Kidney tubule cell (primary cell): ENCODE measurements around the gene RIMBP2.
"Not testable (repeated sequence)": the region's sequence is repeated elsewhere in the genome, so short reads cannot be mapped to it uniquely, and the experiment has no call there.

ENCODE experiments used
- DNase-seq: peaks from one replicate; pipeline ENCODE4 v3.0.0-alpha.2; 2018; ENCODE audit warnings: low spot score

Gene RIMBP2, protein sequence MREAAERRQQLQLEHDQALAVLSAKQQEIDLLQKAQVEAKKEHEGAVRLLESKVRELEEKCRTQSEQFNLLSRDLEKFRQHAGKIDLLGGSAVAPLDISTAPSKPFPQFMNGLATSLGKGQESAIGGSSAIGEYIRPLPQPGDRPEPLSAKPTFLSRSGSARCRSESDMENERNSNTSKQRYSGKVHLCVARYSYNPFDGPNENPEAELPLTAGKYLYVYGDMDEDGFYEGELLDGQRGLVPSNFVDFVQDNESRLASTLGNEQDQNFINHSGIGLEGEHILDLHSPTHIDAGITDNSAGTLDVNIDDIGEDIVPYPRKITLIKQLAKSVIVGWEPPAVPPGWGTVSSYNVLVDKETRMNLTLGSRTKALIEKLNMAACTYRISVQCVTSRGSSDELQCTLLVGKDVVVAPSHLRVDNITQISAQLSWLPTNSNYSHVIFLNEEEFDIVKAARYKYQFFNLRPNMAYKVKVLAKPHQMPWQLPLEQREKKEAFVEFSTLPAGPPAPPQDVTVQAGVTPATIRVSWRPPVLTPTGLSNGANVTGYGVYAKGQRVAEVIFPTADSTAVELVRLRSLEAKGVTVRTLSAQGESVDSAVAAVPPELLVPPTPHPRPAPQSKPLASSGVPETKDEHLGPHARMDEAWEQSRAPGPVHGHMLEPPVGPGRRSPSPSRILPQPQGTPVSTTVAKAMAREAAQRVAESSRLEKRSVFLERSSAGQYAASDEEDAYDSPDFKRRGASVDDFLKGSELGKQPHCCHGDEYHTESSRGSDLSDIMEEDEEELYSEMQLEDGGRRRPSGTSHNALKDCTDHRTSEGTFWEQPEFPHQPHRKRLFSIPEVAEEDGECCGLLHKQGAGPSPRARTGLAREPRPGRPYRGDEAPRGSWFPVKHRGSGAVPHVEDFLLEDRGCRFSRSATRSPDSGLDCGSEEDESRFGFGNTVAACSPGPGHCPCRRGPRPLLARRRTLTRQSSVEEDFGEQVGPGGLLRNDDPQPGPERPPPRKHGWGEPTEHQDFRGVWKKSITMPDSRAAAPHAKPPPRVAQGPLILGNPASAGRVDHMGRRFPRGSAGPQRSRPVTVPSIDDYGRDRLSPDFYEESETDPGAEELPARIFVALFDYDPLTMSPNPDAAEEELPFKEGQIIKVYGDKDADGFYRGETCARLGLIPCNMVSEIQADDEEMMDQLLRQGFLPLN (N-terminal part only)

DNA sequence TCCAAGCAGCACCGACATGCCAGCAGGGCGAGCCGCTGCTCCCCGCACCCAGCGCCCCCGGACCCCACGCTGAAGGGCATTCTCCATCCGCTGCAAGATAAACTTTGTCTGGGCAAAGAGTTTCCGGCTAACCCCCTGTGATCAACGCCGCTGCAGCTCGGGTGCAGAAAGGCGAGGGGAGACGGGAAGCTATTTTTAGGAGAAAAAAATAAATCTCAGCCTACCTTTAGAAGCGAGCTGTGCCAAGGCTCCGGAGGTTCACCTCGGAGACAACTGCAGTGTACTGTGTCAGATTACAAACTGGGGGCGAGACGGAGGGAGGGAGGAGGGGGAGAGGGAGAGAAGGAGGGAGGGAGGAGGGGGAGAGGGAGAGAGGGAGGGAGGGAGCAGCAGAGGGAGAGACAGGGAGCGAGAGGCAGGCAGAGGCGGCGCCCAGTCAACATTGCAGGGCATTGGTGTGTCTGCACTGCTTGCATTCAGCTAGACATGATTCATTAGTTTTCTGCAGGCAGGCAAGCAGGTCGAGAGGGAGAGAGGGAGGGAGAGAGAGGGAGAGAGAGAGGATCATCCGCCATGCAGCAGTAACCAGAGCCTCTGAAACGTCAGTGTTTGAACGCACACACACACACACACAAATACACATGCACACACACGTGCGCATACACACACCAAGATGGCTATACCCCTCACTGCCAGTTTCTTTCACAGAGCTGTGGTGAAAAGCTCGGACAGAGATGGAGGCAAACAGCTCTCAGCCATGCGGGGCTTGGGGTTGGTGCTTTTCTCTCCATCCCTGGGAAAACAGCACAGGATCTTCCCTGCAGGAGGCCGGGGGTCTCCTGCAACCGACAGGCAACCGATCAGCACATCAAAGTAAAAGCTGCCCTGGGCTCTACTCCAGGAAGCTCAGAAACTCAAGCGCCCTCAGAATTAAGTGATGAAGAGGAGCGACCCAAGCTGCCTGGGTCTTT, at the start of gene RIMBP2:
TSS of gene RIMBP2 (minus strand) at position 302 of the 971 bp plus-strand sequence. CDS start 237,286 bp downstream, outside the sequence.
- DNase-seq, result peak; percentile 70

DNA sequence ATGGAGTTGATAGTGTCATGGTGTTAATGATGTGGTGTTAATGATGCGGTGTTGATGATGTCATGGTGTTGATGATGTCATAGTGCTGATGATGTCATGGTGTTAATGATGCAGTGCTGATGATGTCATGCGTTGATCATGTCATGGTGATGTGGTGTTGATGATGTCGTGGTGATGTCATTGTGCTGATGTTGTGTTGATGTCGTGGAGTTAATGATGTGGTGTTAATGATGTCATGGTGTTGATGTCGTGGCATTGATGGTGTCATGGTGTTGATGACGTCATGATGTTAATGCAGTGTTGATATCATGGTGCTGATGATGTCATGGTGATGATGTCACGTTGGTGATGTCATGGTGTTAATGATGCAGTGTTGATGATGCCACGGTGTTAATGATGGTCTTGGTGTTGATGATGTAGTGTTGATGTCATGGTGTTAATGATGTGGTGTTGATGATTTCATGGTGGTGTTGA, 49.1 kb upstream of the RIMBP2 start:
- peak; percentile 8 for DNase-seq

DNA sequence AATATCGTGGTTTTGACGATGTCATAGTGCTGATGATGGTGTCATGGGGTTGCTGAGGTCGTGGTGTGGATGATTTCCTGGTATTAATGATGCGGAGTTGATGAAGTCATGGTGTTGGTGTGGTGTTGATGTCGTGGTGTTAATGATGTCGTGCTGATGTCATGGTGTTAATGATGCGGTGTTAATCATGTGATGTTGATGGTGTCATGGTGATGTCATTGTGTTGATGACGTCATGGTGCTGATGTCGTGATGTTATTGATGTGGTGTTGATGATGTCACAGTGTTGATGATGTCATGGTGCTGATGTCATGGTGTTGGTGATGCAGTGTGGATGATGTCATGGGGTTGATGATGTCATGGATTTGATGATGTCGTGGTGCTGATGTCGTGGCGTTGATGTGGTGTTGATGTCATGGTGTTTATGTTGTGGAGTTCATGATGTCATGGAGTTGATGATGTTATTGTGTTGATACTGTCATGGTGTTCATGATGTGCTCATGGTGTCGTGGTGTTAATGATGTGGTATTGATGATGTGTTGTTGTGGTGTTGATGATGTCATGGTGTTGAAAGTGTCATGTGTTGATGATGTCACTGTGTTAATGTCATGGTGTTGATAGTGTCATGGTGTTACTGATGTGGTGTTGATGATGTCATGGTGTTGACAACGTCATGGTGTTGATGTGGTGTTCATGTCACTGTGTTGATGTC, 48.5 kb upstream of the RIMBP2 start:
- peak; percentile 15 for DNase-seq

DNA sequence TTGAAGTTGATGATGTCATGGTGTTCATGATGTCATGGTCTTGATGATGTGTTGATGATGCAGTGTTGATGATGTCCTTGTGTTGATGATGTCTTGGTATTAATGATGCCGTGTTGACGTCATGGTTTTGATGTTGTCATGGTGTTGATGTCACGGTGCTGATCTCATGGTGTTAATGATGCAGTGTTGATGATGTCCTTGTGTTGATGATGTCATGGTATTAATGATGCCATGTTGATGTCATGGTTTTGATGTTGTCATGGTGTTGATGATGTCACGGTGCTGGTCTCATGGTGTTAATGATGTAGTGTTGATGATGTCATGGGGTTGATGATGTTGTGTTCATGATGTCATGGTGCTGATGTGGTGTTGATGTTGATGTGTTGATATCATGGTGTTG, 48.0 kb upstream of the RIMBP2 start:
- no peak for DNase-seq

DNA sequence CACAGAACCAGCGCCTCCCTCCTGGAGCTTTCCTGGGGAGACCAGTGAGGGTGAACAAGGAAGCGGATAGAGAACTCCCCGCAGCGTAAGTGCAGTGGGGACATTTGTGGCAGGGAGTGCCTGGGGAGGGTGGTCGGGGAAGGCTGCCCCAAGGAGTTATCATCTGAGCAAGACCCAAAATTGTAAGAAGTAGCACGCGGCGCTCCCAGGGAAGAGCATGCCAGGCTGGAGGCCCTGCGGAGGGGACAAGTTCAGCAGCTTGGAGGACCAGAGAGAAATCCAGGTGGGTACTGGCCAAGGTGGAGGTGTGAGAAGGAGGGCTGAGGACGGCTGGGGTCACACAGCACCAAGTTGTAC, 46.2 kb upstream of the RIMBP2 start:
- no peak for DNase-seq

DNA sequence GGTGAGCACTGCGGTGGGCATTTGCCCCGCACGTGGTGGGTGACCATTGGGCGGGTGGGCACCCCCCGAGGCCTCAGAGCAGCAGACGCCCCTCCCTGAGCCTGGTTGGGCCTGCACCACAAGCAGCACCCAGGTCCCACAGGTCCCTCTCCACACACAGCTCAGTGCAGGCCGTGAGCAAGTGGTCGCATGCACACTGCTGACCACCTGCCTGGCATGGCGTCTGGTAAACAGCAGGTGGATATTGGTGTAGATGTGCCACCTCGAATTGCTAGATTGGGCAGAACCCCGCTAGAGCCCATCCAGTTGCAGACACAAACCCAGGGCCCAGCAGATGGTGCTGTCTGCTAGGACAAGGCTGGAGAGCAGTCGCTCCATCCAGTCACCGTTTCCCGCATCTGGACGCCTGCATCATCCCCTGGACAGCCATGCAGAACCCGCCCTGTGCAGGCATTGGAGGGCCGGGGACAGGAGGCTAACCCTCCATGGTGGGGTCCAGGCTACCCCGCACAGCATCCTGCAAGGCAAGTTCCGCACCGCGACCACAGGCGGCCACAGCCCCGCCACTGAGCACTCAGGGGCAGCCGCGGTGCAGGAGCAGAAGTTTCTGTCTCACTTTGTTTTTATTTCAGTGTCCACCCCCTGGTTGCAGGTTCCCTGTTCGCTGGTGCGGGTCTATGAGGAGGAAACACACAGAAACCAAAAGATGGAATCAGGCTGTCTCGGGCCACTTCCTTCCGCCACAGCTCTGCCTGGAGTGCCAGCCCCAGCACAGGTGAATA, 45.6 kb upstream of the RIMBP2 start:
- DNase-seq, result peak; percentile 78

DNA sequence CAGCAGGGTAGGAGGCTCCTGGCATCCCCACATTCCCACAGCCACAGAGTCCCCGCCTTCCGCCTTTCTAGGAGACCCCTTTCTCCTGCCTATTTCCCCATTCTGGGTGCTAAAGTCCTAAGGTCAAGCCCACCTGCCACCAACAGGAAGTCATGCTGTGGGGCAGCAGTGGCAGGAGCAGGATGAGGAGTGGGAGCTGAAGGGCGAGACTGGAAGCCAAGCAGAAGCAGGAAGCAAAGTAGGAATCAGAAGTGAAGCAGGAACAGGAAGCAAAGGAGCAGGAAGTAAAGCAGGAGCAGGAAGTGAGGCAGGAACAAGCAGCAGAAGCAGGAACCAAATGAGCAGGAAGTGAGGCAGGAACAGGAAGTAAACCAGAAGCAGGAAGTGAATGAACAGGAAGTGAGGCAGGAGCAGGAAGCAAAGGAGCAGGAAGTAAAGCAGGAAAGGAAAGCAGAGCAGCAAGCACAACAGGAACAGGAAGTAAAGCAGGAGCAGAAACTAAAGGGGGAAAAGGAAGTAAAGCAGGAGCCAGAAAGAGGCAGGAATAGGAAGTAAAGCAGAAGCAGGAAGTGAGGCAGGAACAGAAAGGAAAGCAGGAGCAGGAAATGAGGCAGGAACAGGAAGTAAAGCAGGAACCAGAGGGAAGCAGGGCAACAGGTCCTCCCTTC, 38.3 kb upstream of the RIMBP2 start:
- no peak for DNase-seq

DNA sequence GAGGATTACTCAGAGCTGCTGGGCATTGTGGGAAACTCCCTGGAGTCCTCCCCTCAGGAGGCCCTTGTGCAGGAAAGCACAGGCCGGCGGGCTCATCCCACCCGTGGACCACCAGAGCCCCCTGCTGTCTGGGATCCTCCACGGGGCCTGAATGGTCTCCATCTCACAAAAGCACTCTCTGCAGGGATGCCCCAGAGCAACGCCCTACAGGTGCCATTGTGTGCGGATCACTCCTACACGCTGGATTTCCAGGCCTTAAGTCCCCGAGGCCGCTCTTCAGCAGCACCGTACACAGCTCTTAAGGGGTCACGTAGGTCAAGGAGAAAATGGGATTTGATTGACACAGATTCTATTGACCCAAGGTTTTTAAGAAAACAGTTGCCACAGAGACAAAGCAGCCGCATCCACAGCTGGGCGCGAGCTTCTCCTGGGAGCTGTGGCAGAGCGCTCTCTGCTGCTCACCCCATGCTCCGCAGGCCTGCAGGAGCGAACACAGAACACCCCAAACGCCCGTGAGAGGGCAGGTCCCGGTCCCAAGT, 36.7 kb upstream of the RIMBP2 start:
- DNase-seq, result no peak

DNA sequence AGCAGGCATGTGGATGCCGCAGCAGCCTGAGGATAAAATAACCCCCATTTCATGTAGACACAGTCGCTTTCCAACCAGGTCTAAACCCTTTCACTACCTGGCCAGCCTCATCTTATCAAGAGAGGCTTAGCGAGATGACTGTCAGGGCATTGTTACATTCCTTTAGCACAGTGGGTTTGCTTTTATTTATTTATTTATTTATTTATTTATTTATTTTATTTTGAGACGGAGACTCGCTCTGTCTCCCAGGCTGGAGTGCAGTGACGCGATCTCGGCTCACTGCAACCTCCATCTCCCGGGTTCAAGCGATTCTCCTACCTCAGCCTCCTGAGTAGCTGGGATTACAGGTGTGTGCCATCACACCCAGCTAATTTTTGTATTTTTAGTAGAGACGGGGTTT, 35.9 kb upstream of the RIMBP2 start:
- DNase-seq, result not testable (repeated sequence)

DNA sequence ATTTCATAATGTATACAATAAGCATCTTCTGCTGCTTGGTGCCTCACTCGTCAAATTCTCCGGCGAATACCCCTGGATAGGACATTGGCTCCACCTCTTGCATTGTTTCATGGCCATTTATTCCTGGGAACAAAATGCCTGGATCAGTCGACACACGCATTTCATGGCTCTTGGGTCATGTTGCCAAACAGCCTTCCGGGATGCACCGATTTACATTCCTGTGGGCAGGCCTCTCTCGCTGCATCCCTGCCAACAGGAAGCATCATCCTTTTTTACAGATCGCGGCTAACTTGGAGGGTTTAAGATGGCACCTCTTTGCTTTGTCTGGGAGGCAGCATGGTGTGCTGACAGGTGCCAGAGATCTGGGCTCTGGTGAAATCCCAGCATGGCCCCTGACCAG, 32.7 kb upstream of the RIMBP2 start:
- DNase-seq, result no peak

DNA sequence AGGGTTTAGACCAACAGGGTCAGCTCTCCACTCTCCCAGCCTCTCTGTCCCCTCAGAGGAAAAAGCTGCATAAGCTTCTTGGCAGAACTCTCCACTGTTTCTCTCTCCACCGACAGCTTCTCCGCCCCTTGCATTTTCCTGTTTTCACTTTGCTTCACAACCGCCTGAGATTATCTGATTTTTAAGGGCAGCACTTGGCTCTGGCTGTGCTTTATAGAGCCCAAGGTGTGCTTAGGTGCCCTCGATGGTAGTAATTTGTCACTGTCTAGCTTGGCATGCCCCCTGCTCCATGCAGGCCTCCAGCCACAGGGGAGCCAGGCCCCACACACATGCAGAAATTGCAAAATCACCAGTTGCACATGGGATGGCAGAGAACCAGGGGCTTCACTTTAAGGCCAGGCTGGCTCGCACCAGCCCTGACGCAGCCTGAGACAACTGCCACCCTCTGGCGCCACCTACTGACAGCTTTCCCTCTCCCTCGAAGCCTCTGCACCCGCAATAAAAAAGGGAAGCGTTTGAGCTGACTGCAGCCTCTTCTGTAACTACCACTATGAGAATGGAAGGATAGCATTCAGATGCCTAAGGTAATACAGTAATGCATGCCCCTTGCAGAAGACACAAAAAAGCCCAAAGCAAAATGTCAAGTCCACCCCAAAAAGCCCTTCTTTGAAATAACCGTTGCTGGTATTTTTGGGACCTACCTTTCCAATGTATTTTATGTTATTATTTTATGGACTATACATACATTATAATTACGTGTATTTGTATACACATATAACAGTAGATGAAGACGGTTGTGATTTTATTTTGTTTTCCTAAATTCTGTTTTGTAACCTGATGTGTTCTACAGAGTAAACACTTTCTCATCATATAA, 32.0 kb upstream of the RIMBP2 start:
- peak; percentile 59 for DNase-seq

DNA sequence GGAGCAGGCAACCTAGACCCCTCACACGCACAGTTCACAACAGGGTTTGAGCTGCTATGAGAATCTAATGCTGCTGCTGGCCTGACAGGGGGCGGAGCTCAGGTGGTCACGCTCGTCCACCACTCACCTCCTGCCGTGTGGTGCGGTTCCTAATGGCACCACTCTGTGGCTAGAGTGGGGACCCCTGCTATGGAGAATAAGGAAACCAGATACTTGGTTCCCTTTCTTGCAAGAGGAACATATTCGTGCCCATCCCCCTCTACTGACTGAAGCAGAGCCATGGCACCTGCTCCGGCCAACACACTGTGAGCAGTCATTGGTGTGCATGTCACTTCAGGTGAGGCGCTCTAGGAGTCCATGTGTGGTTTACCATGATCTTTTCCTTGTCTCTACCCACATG, 30.4 kb upstream of the RIMBP2 start:
- no peak for DNase-seq

DNA sequence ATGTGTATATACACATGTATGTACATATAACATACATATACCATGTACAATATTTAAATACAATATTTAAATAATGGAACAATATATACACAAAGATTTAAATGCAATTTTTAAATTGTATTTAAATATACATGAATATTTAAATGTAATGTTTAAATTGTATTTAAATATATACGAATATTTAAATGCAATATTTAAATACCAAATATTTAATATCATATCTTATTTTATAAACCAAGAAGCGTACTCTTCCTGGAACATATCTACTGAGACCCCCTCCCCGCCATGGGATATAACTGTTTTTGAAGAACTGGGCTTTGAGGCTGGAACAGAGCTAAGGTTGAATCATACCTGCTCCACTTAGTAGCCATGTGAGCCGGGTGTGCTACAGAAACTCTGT, 29.8 kb upstream of the RIMBP2 start:
- no peak for DNase-seq

DNA sequence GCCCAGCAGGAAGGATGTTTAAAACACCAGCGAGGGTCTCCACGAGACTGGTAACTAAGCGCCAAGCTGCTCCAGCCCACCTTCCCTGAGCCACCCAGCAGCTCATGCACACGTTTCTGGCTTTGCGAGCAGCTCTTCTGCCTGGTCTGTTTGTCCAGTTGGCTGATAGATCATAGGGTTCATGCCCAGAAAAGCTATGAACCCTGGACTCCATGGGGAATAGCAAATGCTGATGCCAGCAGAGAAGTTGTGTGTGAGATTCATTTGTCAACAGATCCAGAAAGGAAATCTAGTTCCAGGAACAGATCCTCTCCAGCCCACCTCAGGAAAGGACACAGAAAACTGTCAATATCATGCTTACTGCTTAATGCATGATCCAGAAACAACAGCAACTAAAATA, 28.2 kb upstream of the RIMBP2 start:
- no peak for DNase-seq

DNA sequence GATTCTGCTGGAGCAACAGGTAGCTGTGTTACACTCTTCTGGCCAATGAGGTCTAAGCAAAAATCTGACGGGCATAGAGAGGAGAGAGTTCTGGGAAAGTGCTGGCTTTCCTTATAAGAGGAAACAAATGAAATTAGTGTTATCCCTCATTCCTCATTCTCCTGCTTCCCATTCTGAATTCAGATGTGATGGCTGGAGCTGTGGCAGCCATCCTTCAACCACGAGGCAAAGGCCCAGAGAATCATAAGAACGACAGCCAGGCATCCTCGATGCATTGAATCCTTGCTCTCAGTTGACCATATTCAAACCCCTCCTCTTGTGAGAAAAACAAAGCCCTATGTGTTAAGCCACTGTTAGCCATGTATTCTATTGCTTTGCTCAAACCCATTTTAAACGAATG, 27.5 kb upstream of the RIMBP2 start:
- DNase-seq, result no peak

DNA sequence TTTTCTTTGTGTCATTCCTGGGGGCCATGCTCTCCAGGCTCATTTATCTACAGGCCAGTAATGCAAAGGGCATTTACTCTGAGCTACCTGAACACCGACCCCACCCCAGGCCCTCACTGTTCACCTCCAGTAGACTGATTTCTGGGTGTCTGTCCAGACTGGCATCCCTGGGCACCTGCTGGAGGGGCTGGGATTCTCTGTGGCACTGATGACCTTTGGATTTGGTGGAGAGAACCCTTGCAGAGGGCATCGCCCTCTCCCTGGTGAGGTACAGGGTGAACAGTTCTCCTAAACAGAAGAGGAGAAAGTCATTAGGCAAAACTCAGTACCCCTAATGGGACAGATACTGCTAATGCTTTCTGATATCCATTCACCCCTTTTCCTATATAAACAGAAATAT, 27.1 kb upstream of the RIMBP2 start:
- DNase-seq, result no peak

DNA sequence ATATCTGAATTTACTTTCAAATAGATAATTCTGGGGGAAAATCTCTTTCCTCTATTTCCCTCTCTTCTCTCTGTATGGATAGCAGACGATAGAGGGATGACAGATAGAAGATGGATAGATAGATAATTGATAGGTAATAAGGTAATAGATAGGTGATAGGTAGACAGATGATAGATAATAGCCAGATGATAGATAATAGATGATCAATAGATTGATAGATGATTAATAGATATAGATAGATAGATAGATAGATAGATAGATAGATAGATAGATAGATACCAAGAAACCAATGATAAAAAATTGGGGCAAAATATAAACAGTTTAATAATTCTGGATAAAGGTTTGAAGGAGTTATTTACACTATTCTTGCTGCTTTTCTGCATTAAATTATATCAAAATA, 26.6 kb upstream of the RIMBP2 start:
- DNase-seq, result no peak

DNA sequence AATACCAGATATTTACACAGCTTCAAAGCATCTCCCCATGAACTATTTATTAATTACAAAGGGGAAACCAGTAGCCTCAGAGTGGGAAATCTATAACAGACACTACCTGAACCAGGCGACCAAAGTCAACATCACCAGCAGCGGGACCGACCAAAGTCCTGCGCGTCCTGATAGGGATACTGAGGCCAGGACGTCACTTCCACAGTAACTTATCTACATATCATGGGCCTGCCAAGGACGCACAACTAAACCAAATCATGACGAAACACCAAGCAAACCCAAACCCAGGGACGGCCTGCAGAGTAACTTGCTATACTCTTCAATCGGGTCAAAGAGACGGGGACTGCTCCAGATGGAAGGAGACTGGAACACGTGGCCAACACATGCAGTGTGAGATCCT, 26.0 kb upstream of the RIMBP2 start:
- no peak for DNase-seq
